GM21447 (cell line): Measurements from ENCODE around the gene HLF.

Experiments
- ATAC-seq: cut with Tn5 transposase; IDR thresholded peaks from one replicate; pipeline ENCODE4 v1.9.1; 2021; ENCODE audit not compliant: unreplicated experiment

Gene HLF

GRCh38 chr17:55274355-55275255, 9.8 kb downstream of the HLF start:
- no peak for ATAC-seq

- no peak for ATAC-seq
Observed at GRCh38 chr17:55275894-55276804, 11.4 kb downstream of the HLF start.

GRCh38 chr17:55278173-55278961, 13.6 kb downstream of the HLF start:
- ATAC-seq = no peak

GRCh38 chr17:55279203-55279602, 14.4 kb downstream of the HLF start:
- no peak for ATAC-seq

GRCh38 chr17:55279788-55280187, 15.0 kb downstream of the HLF start:
- ATAC-seq = no peak

GRCh38 chr17:55280212-55280611, 15.5 kb downstream of the HLF start:
- no peak for ATAC-seq

GRCh38 chr17:55281649-55282378, 17.1 kb downstream of the HLF start:
- no peak for ATAC-seq

- no peak for ATAC-seq
Observed at GRCh38 chr17:55282379-55282702, 17.6 kb downstream of the HLF start.

- no peak for ATAC-seq
Observed at GRCh38 chr17:55282741-55283140, 18.0 kb downstream of the HLF start.

GRCh38 chr17:55283256-55283965, 18.7 kb downstream of the HLF start:
- no peak for ATAC-seq

- peak; percentile 69 for ATAC-seq
Observed at GRCh38 chr17:55284001-55284884, 19.5 kb downstream of the HLF start.

- ATAC-seq = no peak
Observed at GRCh38 chr17:55284944-55285339, 20.2 kb downstream of the HLF start.

- ATAC-seq = no peak
Observed at GRCh38 chr17:55285340-55286301, 20.9 kb downstream of the HLF start.

- no peak for ATAC-seq
Observed at GRCh38 chr17:55286681-55287589, 22.2 kb downstream of the HLF start.

- ATAC-seq = no peak
Observed at GRCh38 chr17:55288356-55289105, 23.8 kb downstream of the HLF start.

- ATAC-seq = no peak
Observed at GRCh38 chr17:55289106-55289446, 24.3 kb downstream of the HLF start.
